HCT116 (cell line): Measurements from ENCODE around the gene SIRPA.

Experiments
- CTCF ChIP-seq, 3 experiments: fragments of 200-600 bp in 1 of 3; sonication (generic) in 1 of 3; IDR thresholded peaks in 2 of 3; conservative IDR thresholded peaks in 1 of 3; 2 replicates each; pipeline ENCODE4 v1.5.1; 2012 to 2017; ENCODE audit warnings: low read depth in 2 of 3, low read length in 2 of 3, antibody characterized with exemption in 1 of 3, borderline replicate concordance in 1 of 3, control low read depth in 1 of 3, mild to moderate bottlenecking in 1 of 3, mixed read lengths in 1 of 3, mixed run types in 1 of 3, moderate library complexity in 1 of 3; ENCODE audit not compliant: insufficient read depth in 1 of 3
- ELF1 ChIP-seq: IDR thresholded peaks from 2 replicates; pipeline ENCODE4 v1.6.1; 2012; ENCODE audit warnings: low read depth, borderline replicate concordance
- MAX ChIP-seq: IDR thresholded peaks from 2 replicates; pipeline ENCODE4 v1.6.1; 2012
- POLR2AphosphoS5 ChIP-seq: IDR thresholded peaks from 2 replicates; pipeline ENCODE4 v1.6.1; 2011; ENCODE audit warnings: mild to moderate bottlenecking, low read depth, low read length, moderate library complexity
- RAD21 ChIP-seq: IDR thresholded peaks from 2 replicates; pipeline ENCODE4 v1.6.1; 2012; ENCODE audit warnings: low read depth, mild to moderate bottlenecking
- SIN3A ChIP-seq: IDR thresholded peaks from 2 replicates; pipeline ENCODE4 v1.6.1; 2012; ENCODE audit warnings: low read depth
- ZBTB33 ChIP-seq: IDR thresholded peaks from 2 replicates; pipeline ENCODE4 v1.6.1; 2011; ENCODE audit warnings: mild to moderate bottlenecking, low read length, moderate library complexity; ENCODE audit not compliant: insufficient replicate concordance; ENCODE audit errors: extremely low read depth

- TF ChIP-seq POLR2AphosphoS5 (no peak), MAX (no peak), RAD21 (no peak), ZBTB33 (no peak), ELF1 (no peak), CTCF (IDR thresholded peaks at IDR 0.05 in 2 of 3, conservative IDR thresholded peaks at IDR 0.05 in 1 of 3; ENCODE audit: borderline replicate concordance in 1 of 3, insufficient read depth in 1 of 3, low read depth in 2 of 3, low read length in 2 of 3) (no peak), SIN3A (no peak)
Measured at GRCh38 chr20:1854246-1854645, 41.0 kb upstream of the SIRPA start.
